CD4-positive, CD25-positive, alpha-beta regulatory T cell (primary cell): ENCODE data around the gene CCDC110. TPM values are rescaled to one million over a fixed set of nuclear protein-coding genes. Genes with fewer than 3 reads are reported as not detected.
A peak's percentile ranks its signal among the peaks of the same experiment; 100 is the strongest.

Experiments
- ATAC-seq, 2 donors: fragments of 150-1000 bp; cut with Tn5 transposase; one replicate each; pipeline ENCODE4 v1.10.0; 2021; ENCODE audit warnings: low read depth in 2 of 2, moderate number of reproducible peaks in 2 of 2, moderate library complexity in 1 of 2
- DNase-seq, 3 donors: peaks; one replicate each; pipeline versions ENCODE4 v3.0.0 to v3.0.0-alpha.2; 2012 to 2022; ENCODE audit warnings: mixed read lengths in 1 of 3
- H3K27ac ChIP-seq: one replicate; pipeline ENCODE4 v1.7.0; 2013; ENCODE audit warnings: mild to moderate bottlenecking, low read length; ENCODE audit not compliant: insufficient read depth, poor library complexity, severe bottlenecking
- H3K27me3 ChIP-seq: one replicate; pipeline ENCODE4 v1.7.0; 2013; ENCODE audit warnings: low read length; ENCODE audit not compliant: control insufficient read depth, insufficient read depth
- H3K36me3 ChIP-seq: one replicate; pipeline ENCODE4 v1.7.0; 2013; ENCODE audit warnings: mild to moderate bottlenecking, low read length, moderate library complexity; ENCODE audit not compliant: control insufficient read depth, insufficient read depth
- H3K4me1 ChIP-seq: 2 replicates; pipeline ENCODE4 v1.7.0; 2013; ENCODE audit warnings: mild to moderate bottlenecking, low read length; ENCODE audit not compliant: insufficient read depth, control insufficient read depth, poor library complexity, severe bottlenecking
- H3K4me3 ChIP-seq: one replicate; pipeline ENCODE4 v1.7.0; 2013; ENCODE audit warnings: low read depth, mild to moderate bottlenecking, low read length, moderate library complexity
- H3K9me3 ChIP-seq, 2 experiments: 1 replicate in 1 of 2; 2 replicates in 1 of 2; pipeline ENCODE4 v1.7.0; 2013; ENCODE audit warnings: low read length in 2 of 2, mild to moderate bottlenecking in 1 of 2, moderate library complexity in 1 of 2; ENCODE audit not compliant: control insufficient read depth in 2 of 2
- H3K27ac Mint-ChIP-seq, 3 donors: one replicate each; pipeline ENCODE4 v1.8.0; 2020 to 2022; ENCODE audit warnings: mild to moderate bottlenecking in 3 of 3, mixed read lengths in 3 of 3, moderate library complexity in 2 of 3
- H3K27me3 Mint-ChIP-seq: one replicate; pipeline ENCODE4 v1.8.0; 2022; ENCODE audit warnings: mild to moderate bottlenecking, mixed read lengths
- H3K36me3 Mint-ChIP-seq: one replicate; pipeline ENCODE4 v1.8.0; 2020; ENCODE audit warnings: mixed read lengths
- H3K4me1 Mint-ChIP-seq, 4 donors: one replicate each; pipeline ENCODE4 v1.8.0; 2020 to 2022; ENCODE audit warnings: mixed read lengths in 4 of 4, mild to moderate bottlenecking in 1 of 4
- H3K4me3 Mint-ChIP-seq, 4 donors: one replicate each; pipeline ENCODE4 v1.8.0; 2020 to 2022; ENCODE audit warnings: mild to moderate bottlenecking in 4 of 4, mixed read lengths in 4 of 4, moderate library complexity in 3 of 4
- H3K9me3 Mint-ChIP-seq, 7 donors: one replicate each; pipeline ENCODE4 v1.8.0; 2020 to 2022; ENCODE audit warnings: mixed read lengths in 7 of 7, mild to moderate bottlenecking in 3 of 7, moderate library complexity in 2 of 7
- polyA plus RNA-seq, 4 donors: library from polyadenylated mRNA; unstranded; fragments of 300-500 nt; fragmentation: Illumina TruSeq; gene quantifications; one replicate each; pipeline ENCODE4 v1.2.3, GENCODE V29; 2021
- total RNA-seq: library from RNA; stranded (reverse); gene quantifications from one replicate; pipeline ENCODE4 v1.2.3, GENCODE V29; 2022

CCDC110 gene
- total and polyA plus RNA-seq, 5 donors from 2014 or later: 0.18 to 0.47 TPM; not detected in 3

DNA sequence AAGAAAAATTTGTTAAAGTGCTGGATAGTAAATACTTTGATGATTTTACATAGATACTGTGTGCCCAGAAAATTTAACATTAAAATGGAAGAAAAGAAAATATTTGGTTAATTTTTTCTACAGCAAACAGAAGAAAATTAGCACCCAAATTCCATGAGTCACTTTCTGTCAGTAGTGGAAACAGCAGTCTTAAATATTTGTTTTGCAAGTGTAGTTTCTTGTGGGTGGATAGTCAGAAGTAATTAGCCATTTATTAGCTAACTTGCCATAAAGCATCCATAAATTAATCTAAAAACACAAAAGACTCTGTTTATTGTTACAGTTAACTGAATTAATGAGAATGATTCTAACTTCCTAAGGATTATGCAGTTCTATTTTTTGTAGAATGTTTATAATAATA is 36.1 kb downstream of the CCDC110 start:
- Histone ChIP-seq H3K9me3 (no peaks in the 10 kb centered on the region), H3K36me3 (no peaks in the 10 kb centered on the region), H3K27ac (no peak overlapping the region), H3K27me3 (peaks cover 11% of the 10 kb centered on the region), H3K4me3 (no peak overlapping the region), H3K4me1 (no peaks in the 10 kb centered on the region)
- no peak overlapping the region for H3K4me3 Mint-ChIP-seq
- peaks cover 30% of the 10 kb centered on the region for H3K27me3 Mint-ChIP-seq
- H3K27ac Mint-ChIP-seq: no peak overlapping the region
- H3K9me3 Mint-ChIP-seq: no peaks in the 10 kb centered on the region
- DNase-seq (no peak), ATAC-seq (no peak)
- H3K36me3 Mint-ChIP-seq: no peaks in the 10 kb centered on the region
- H3K4me1 Mint-ChIP-seq: no peaks in the 10 kb centered on the region

DNA sequence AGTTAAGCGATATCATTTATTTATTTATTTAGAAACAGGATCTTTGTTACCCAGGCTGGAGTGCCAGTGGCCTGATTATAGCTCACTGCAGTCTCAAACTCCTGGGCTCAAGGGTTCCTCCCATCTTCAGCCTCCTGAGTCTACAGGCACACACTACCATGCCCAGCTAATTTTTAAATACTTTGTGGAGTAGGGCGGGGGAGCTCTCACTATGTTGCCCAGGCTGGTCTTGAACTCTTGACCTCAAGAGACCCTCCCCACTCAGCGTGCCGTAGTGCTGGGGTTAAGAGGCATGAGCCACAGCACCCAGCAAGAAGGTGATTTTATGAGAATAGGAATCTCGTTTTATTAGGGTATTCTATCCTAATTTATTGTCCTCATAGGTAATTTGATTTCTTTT is 41.9 kb downstream of the CCDC110 start:
- H3K4me1 ChIP-seq: peaks cover 13% of the 10 kb centered on the region
- Mint-ChIP-seq H3K27ac (peak overlapping the region in 1 of 3 donors; percentile 43), H3K36me3 (no peaks in the 10 kb centered on the region), H3K27me3 (peaks cover 46% of the 10 kb centered on the region), H3K9me3 (no peaks in the 10 kb centered on the region), H3K4me1 (peaks cover 0 to 13% (median 7%) of the 10 kb centered on the region in 4 donors), H3K4me3 (peak overlapping the region in 1 of 4 donors; percentile 1)
- H3K27ac ChIP-seq: no peak overlapping the region
- H3K9me3 ChIP-seq: no peaks in the 10 kb centered on the region
- H3K4me3 ChIP-seq: no peak overlapping the region
- no peaks in the 10 kb centered on the region for H3K36me3 ChIP-seq
- ATAC-seq: no peak
- no peak for DNase-seq
- H3K27me3 ChIP-seq: no peaks in the 10 kb centered on the region

DNA sequence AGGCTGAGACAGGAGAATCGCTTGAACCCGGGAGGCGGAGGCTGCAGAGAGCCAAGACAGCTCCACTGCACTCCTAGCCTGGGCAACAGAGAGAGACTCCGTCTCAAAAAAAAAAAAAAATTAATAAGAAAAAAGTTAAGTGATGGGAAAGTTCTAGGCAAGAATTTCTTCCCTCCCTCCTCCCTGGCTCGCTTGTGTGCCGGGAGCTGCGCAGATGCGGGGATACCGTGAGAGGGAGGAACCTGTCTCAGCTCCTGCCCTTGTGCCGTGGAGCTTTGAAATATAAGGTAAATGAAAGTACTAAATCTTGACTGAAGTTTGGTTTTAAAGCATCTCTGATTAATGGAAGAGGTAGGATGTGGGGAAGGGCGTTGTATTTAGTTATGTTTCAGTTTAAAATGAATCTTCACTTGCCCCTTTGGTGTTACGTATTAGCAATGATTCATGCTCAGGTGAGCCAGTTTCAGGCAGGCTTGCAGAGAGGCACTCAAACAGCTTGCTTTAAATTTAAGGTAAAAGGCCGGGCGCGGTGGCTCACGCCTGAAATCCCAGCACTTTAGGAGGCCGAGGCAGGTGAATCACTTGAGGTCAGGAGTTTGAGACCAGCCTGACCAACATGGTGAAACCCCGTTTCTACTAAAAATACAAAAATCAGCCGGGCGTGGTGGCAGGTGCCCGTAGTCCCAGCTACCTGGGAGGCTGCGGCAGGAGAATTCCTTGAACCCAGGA is 44.4 kb downstream of the CCDC110 start:
- H3K27ac Mint-ChIP-seq: peak overlapping the region in 2 of 3 donors; percentile 57 to 97
- DNase-seq: no peak

DNA sequence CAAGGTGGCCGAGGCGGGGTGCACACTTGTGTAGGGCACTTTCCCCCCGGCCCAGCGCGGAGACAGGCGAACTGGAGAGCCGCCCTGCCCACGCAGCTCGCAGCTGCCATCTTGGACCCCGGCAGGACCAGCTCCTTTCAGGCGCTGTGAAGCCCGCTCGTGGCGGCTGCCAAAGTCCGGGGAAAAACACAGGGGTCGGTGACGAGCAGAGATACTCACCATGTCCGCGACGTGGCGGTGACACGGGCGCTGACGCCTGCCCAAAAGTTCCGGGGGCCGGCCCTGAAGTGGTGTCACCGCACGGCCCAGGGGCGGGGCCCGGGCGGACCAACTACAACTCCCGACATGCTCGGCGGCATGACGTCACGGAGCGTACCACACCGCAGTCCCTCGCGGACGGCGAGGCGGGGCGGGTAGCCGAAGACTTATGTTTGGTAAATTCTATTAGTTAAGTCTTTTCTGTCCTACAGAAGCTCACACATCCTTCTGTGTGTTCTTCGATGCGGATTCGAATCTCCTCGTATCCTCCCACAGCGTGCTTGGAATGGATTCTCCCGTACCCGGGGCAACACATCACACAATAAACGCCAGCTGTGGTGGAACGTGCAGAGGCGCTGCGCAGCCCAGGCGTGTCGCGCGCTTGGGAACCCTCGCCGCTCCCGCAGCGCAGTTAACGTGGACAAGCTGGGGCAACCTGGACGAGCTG is 45.7 kb downstream of the CCDC110 start, which contains the start of gene UFSP2:
Gene UFSP2 (minus strand): TSS at position 318 of the 706 bp plus-strand sequence. CDS start 96 bp downstream, at position 222.
- no peaks in the 10 kb centered on the region for H3K9me3 ChIP-seq
- H3K27me3 ChIP-seq: no peaks in the 10 kb centered on the region
- H3K4me3 ChIP-seq: peak within 1 kb of the TSS; percentile 97
- Mint-ChIP-seq H3K27ac (peak within 1 kb of the TSS; percentile 97 to 100 (median 100)), H3K27me3 (peaks cover 25% of the 10 kb centered on the region), H3K9me3 (no peaks in the 10 kb centered on the region), H3K36me3 (peaks cover 12% of the 10 kb centered on the region), H3K4me1 (peaks cover 20 to 37% (median 27%) of the 10 kb centered on the region in 4 donors), H3K4me3 (peak within 1 kb of the TSS; percentile 88 to 97 (median 90))
- peaks cover 13% of the 10 kb centered on the region for H3K36me3 ChIP-seq
- ATAC-seq (peak; percentile 90 to 91), DNase-seq (peak; percentile 89 to 93 (median 92))
- H3K4me1 ChIP-seq: peaks cover 17% of the 10 kb centered on the region
- H3K27ac ChIP-seq: peak within 1 kb of the TSS; percentile 97

More for the DNA sequence above, 44.4 kb downstream of the CCDC110 start:
- H3K27me3 ChIP-seq: no peaks in the 10 kb centered on the region
- no peak overlapping the region for H3K27ac ChIP-seq
- H3K36me3 Mint-ChIP-seq: no peaks in the 10 kb centered on the region
- H3K9me3 Mint-ChIP-seq: no peaks in the 10 kb centered on the region
- H3K4me1 ChIP-seq: peaks cover 17% of the 10 kb centered on the region
- no peaks in the 10 kb centered on the region for H3K9me3 ChIP-seq
- peaks cover under 1% of the 10 kb centered on the region for H3K36me3 ChIP-seq
- peak overlapping the region in 3 of 4 donors; percentile 40 to 72 (median 67) for H3K4me3 Mint-ChIP-seq
- no peak for ATAC-seq
- H3K27me3 Mint-ChIP-seq: peaks cover 38% of the 10 kb centered on the region
- peaks cover 10 to 27% (median 16%) of the 10 kb centered on the region in 4 donors for H3K4me1 Mint-ChIP-seq
- H3K4me3 ChIP-seq: no peak overlapping the region

DNA sequence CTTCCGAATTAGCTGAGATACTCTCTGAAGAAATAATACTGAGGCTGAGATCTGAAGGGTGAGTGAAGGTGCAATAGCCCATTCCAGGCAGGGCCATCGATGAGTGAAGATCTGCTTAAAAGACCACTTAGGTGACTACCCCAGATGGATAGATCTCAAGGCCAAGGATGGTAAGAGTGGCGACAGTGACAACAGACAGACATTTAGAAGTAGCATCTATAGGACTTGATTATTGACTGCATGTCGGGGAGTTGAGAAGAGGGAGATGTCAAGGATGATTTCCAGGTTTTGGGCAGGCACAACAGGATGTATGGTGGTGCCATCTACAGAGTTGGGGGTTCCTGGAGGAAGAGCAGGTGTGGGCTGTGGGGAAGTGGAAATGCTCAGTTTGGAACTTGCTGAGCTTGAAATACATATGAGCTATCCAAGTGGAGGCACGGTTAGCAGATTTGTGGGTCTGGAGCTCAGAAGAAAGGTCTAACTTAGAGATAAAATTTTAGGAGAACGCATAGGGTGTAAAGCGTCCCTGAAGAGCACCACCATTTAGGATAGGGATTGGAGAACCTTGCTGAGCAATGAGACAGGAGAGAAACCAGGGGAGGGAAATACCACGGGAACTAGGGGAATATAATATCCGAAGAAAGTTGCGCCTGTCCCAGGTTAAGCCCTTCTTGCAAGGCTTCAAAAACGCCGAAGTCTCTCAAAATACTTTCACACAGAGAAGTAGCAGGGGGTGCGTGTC is 46.5 kb downstream of the CCDC110 start:
- Mint-ChIP-seq H3K36me3 (peaks cover 12% of the 10 kb centered on the region), H3K27ac (peak overlapping the region; percentile 97 to 100 (median 100)), H3K9me3 (no peaks in the 10 kb centered on the region), H3K4me3 (peak overlapping the region; percentile 88 to 97 (median 90)), H3K4me1 (peaks cover 20 to 37% (median 27%) of the 10 kb centered on the region in 4 donors), H3K27me3 (peaks cover 21% of the 10 kb centered on the region)
- Histone ChIP-seq H3K27ac (peak overlapping the region; percentile 97), H3K27me3 (no peaks in the 10 kb centered on the region), H3K9me3 (no peaks in the 10 kb centered on the region), H3K4me1 (peaks cover 17% of the 10 kb centered on the region), H3K4me3 (peak overlapping the region; percentile 97), H3K36me3 (peaks cover 17% of the 10 kb centered on the region)
- no peak for ATAC-seq
- peak in 2 of 3 donors; percentile 2 to 37 for DNase-seq

DNA sequence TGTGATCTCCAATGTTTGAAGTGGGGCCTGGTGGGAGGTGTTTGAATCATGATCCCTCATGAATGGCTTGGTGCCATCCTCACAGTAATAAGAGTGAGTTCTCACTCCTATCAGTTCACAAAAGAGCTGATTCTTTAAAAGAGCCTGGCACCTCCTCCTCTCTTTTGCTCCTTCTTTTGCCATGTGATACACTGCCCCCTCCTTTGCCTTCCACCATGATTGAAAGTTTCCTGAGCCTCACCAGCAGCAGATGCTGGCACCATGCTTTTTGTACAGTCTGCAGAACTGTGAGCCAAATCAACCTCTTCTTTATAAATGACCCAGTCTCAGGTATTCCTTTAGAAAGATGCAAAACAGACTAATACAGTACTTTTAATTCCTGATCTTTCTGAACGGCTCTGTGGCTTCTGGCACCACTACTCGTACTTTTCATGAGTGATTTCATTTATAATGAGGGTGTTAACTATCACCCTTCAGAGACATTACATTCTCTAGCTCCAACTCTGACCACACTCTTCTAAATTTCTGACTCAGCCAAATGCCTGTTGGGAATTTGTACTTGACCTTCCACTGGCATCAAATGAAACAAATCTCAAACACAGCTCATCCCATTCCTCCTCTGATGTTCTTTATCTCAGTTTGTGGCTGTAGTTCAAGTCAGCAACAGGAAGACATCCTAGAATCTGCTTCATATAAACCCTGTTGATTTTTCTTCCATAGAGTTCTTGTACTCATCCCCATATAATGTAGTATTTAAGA is 50.0 kb downstream of the CCDC110 start:
- Histone ChIP-seq H3K27ac (no peak overlapping the region), H3K4me1 (peaks cover 17% of the 10 kb centered on the region), H3K4me3 (no peak overlapping the region), H3K27me3 (no peaks in the 10 kb centered on the region), H3K36me3 (peaks cover 39% of the 10 kb centered on the region), H3K9me3 (no peaks in the 10 kb centered on the region)
- Mint-ChIP-seq H3K27ac (no peak overlapping the region), H3K27me3 (peaks cover 6% of the 10 kb centered on the region), H3K9me3 (no peaks in the 10 kb centered on the region), H3K36me3 (peaks cover 28% of the 10 kb centered on the region), H3K4me3 (no peak overlapping the region), H3K4me1 (peaks cover 25 to 37% (median 32%) of the 10 kb centered on the region in 4 donors)
- ATAC-seq: no peak
- DNase-seq: no peak

DNA sequence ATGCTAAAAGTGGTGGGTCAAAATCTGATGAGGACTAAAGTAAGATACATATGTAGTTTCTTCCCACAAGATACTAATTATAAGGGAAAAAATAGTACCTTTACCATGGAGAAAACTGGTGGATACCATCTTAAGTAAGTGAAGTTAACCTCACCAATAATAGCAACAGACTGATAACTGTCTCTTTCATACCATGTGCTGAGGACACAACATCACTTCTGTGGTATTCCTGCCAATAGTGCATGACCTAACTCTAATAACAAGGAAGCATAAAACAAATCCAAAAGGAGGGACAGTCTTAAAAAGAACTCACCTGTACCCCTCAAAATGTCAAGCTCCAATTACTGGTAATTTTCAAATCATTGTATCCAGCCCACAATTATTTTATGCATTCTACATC is 54.6 kb downstream of the CCDC110 start:
- H3K27me3 ChIP-seq: no peaks in the 10 kb centered on the region
- Mint-ChIP-seq H3K36me3 (peaks cover 54% of the 10 kb centered on the region), H3K27me3 (no peaks in the 10 kb centered on the region), H3K27ac (peak overlapping the region in 1 of 3 donors; percentile 64), H3K4me3 (no peak overlapping the region), H3K9me3 (no peaks in the 10 kb centered on the region), H3K4me1 (peaks cover 8 to 21% (median 12%) of the 10 kb centered on the region in 4 donors)
- ATAC-seq (no peak), DNase-seq (no peak)
- no peak overlapping the region for H3K4me3 ChIP-seq
- no peaks in the 10 kb centered on the region for H3K4me1 ChIP-seq
- H3K9me3 ChIP-seq: no peaks in the 10 kb centered on the region
- H3K27ac ChIP-seq: no peak overlapping the region
- peaks cover 71% of the 10 kb centered on the region for H3K36me3 ChIP-seq
